ENCODE results near the gene EXOC3.

Gene EXOC3

DNA sequence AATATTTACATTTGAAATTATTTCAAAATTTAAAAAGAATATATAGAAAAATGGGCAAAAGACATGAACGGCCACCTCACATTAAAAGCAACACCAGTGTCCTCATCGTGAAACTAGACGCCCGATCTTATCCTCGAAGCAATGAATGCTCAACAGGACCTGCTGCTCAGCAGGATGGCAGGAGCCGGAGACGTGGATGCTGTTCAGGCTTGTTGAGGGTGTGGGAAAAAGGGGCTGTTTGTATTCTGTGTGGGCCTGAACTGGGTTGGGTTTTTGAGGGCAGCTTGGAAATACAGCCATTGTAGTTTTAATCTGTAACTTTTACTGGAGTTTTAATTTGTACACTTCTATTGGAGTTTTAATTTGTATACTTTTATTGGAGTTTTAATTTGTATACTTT is 20.3 kb downstream of the EXOC3 start:
- Mint-ChIP-seq H3K36me3 (peaks cover 30% of the 10 kb centered on the region), H3K4me3 (no peak overlapping the region), H3K27me3 (no peaks in the 10 kb centered on the region), H3K4me1 (ENCODE audit: low read depth) (peaks cover 58% of the 10 kb centered on the region), H3K9me3 (ENCODE audit: low read depth) (no peaks in the 10 kb centered on the region), H3K27ac (peak overlapping the region; percentile 94)

DNA sequence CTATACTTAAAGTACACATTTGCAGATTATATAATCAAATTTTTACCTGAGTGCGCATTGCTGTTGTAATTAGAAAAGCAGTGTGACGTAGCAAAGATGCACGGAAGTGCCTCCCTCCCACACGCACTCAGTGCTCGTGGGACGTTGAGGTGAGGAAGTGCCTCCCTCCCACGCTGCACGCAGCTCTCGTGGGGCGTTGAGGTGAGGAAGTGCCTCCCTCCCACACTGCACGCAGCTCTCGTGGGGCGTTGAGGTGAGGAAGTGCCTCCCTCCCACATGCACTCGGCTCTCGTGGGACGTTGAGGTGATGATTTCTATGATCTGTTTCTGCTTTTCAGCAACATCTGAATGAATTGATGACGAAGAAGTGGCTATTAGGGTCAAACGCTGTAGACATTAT is 21.0 kb downstream of the EXOC3 start:
- Mint-ChIP-seq H3K27ac (peak overlapping the region; percentile 94), H3K27me3 (no peaks in the 10 kb centered on the region), H3K4me1 (ENCODE audit: low read depth) (peaks cover 51% of the 10 kb centered on the region), H3K36me3 (peaks cover 24% of the 10 kb centered on the region), H3K4me3 (peak overlapping the region; percentile 77), H3K9me3 (ENCODE audit: low read depth) (no peaks in the 10 kb centered on the region)

DNA sequence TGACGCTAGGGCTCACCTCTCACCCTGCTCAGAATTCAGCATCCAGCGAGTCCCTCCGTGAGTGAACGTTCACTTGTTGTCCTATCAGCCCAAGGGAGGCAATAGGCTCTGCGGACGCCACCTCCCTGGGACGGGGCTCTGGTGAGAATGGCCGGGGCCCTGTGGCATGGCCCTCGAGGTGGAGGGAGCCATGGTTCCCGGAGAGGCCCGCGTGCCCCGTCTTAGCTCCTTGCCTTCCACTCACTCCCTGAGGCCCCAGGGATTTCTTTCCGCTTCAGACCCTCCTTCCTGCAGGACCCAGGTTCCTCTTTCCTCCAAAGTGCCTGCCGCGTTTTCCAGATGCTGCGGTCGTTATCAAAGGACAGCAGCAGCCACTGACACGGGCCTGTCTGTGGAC is 21.5 kb downstream of the EXOC3 start:
- H3K9me3 Mint-ChIP-seq (ENCODE audit: low read depth) = no peaks in the 10 kb centered on the region
- peak overlapping the region; percentile 77 for H3K4me3 Mint-ChIP-seq
- H3K27me3 Mint-ChIP-seq = no peaks in the 10 kb centered on the region
- H3K27ac Mint-ChIP-seq = peak overlapping the region; percentile 94
- peaks cover 46% of the 10 kb centered on the region for H3K4me1 Mint-ChIP-seq (ENCODE audit: low read depth)
- H3K36me3 Mint-ChIP-seq = peaks cover 20% of the 10 kb centered on the region

DNA sequence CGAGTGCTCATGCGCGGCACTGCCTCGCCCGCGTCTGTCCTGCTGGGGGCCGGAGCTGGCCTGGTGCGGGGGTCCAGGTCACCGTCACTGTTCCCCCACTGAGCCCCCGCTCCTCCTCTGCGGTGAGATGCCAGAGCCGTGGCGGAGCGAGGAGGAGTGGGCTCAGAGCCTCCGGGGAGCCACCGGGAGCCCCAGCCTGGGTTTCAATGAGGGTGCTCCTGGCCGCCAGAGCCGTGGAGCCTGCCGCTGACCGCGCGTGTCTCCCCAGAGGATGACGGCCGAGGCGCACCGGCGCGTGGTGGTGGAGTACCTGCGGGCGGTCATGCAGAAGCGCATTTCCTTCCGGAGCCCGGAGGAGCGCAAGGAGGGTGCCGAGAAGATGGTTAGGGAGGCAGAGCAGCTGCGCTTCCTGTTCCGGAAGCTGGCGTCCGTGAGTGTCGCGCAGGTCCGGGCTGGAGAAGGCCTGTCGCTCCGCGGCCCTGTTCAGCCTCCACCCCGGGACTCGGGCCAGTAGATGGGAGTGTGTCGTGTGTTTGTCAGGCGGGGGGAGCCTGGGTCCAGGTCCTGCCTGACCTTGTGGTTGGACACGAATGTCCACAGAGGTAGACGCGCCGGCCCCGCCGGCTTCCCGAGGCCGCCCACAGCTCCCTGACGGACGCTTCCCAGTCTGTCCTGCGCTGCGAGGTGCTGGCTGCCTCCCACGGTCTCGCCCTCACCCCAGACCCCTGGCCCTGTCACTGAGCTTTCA is 22.0 kb downstream of the EXOC3 start:
- H3K4me3 Mint-ChIP-seq = no peak overlapping the region
- peaks cover 43% of the 10 kb centered on the region for H3K4me1 Mint-ChIP-seq (ENCODE audit: low read depth)
- H3K36me3 Mint-ChIP-seq = peaks cover 16% of the 10 kb centered on the region
- no peaks in the 10 kb centered on the region for H3K27me3 Mint-ChIP-seq
- peak overlapping the region; percentile 94 for H3K27ac Mint-ChIP-seq
- no peaks in the 10 kb centered on the region for H3K9me3 Mint-ChIP-seq (ENCODE audit: low read depth)

DNA sequence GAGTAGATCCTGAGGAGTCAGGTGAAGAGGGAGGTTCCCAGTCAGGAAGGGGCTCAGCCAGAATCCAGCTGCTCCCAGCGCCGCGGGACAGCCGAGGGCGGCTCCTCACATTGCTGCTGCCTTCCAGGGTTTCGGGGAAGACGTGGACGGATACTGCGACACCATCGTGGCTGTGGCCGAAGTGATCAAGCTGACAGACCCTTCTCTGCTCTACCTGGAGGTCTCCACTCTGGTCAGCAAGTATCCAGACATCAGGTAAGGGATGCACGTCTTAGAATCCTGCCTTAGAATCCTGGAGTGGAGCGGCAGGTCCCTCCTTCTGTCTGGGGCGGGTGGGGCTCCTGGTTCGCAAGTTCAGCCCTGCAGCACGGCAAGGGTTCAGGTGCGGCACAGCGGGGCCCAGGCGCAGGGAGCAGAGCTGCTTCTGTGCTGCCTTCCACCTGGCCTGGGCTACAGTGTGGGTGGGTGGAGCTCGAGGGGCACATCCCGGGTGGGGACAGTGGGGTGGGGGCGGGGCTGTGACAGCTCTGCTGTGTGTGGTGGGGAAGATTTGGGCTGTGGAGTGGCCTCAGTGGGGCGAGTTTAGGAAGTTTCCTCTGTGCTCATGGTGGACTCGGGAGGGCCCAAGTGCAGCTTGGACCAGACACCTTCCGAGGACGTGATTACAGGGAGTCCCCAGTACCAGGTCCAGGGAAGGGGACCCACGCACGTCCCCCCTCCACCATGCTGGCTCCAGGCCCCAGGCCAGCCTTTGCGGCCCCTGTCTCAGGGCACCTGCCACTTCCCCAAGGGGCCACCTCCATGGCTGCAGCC is 22.8 kb downstream of the EXOC3 start:
- Mint-ChIP-seq H3K36me3 (peaks cover 16% of the 10 kb centered on the region), H3K27ac (no peak overlapping the region), H3K4me1 (ENCODE audit: low read depth) (peaks cover 43% of the 10 kb centered on the region), H3K9me3 (ENCODE audit: low read depth) (no peaks in the 10 kb centered on the region), H3K27me3 (no peaks in the 10 kb centered on the region), H3K4me3 (no peak overlapping the region)

DNA sequence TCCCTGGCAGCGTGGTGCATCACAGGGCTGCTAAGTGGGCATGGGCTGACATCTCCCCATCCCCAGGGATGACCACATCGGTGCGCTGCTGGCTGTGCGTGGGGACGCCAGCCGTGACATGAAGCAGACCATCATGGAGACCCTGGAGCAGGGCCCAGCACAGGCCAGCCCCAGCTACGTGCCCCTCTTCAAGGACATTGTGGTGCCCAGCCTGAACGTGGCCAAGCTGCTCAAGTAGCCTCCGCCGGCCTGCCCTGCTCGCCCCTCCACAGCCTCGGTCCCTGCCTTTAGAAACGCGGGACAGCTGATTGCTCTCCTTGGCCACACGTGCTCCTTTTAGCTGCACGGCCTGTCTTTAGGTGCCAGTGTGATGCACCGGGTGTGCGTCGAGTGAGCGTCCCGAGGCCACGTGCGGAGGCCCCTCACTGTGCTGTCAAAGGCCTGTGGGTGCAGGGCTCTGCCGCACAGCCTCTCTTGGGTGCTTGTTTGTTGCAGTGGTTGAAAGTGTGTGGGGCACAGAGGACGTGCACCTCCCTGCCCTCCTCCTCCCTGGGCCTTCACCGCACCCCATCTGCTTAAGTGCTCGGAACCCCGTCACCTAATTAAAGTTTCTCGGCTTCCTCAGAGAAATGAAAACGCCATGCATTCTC is 23.8 kb downstream of the EXOC3 start:
- Mint-ChIP-seq H3K9me3 (ENCODE audit: low read depth) (no peaks in the 10 kb centered on the region), H3K36me3 (peaks cover 17% of the 10 kb centered on the region), H3K27me3 (no peaks in the 10 kb centered on the region), H3K4me1 (ENCODE audit: low read depth) (peaks cover 48% of the 10 kb centered on the region), H3K4me3 (peak overlapping the region; percentile 20), H3K27ac (no peak overlapping the region)

DNA sequence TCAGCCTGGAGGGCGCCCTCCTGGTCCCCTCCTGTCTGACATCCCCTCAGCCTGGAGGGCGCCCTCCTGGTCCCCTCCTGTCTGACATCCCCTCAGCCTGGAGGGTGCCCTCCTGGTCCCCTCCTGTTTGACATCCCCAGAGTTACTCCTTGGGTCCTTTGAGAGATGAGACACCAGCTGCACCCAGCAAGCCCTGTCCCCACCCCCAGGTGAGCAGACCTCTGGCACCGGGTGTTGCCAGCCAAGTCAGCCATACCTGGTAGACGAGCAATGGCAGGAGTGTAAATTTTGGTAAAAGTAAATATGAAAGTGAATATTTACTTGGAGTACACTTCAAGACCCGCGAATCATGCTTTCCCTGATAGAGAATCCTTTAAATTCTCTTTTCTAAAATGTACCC is 25.4 kb downstream of the EXOC3 start:
- no peaks in the 10 kb centered on the region for H3K27me3 Mint-ChIP-seq
- H3K27ac Mint-ChIP-seq = no peak overlapping the region
- no peaks in the 10 kb centered on the region for H3K9me3 Mint-ChIP-seq (ENCODE audit: low read depth)
- peaks cover 37% of the 10 kb centered on the region for H3K4me1 Mint-ChIP-seq (ENCODE audit: low read depth)
- H3K4me3 Mint-ChIP-seq = no peak overlapping the region
- peaks cover 12% of the 10 kb centered on the region for H3K36me3 Mint-ChIP-seq

DNA sequence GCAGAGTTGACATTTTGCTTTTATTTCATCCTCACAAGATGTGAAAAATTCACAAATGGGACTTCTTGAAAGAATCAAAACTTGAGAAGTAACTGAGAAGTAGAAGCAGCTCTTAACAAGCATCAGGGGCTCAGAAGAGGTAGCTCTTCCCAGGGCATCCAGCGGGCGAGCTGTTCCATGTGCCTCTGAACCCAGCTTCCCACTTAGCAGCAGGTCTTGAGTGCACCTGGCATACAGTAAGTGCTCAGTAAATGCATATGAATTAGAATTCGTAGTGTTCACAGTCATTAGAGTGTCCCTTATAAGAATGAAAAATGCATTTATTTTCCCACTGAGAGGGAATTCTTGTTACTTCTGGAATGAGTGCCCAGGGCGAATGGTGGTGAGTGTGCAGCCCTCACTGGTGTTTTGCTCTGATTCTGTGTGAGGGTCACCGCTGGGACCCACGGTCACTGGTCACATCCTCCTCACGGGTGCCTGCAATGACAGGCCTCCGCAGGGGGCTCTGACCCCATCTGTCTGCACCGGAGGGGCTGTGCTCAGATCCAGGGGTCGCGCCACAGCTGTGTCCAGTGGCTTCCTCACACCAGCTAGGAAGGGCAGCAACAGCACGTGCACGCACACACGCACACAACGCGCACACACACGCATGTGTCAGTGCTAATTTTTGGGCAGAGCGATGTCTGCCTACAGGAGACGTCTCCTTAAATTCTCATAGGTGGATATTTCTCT is 26.9 kb downstream of the EXOC3 start:
- H3K27me3 Mint-ChIP-seq = no peaks in the 10 kb centered on the region
- peak overlapping the region; percentile 93 for H3K4me3 Mint-ChIP-seq
- peaks cover 7% of the 10 kb centered on the region for H3K36me3 Mint-ChIP-seq
- peaks cover 27% of the 10 kb centered on the region for H3K4me1 Mint-ChIP-seq (ENCODE audit: low read depth)
- H3K27ac Mint-ChIP-seq = peak overlapping the region; percentile 68
- H3K9me3 Mint-ChIP-seq (ENCODE audit: low read depth) = no peaks in the 10 kb centered on the region

DNA sequence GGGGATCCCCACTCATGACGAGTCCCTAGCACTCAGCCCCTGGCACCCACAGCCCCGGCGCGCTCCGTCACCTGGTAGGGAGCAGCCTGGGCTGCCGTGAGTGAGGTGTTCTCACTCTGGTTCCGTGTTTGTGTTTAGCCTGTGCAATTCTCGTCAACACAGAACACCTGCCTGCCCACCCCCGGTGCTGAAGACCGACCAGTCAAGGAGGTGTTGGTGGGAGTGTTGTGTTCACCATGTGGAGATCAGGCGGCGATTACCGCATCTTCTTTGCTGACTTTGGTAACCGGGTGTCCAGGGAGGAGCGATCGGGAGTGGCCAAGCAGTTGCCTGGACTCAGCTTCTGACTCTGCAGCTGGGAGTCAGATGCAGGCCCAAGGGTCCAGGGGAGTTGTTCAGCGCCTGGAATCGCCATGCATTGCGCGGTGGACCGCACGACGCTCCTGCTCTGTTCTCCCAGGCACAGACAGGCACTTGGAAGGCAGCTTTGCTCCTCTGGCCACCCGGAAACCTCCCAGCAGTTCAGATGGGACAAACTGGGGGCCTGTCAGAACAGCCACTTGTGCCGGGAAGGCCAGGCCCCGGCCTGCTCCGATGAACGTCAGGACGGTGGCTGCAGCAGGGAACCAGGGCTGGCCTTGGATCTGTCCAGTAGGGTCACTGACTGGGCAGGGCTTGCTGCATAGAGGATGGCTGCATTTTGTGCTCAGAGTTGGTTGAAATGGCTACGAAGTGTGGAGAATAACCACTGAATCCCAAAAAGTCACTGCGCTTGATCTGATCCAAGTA is 28.2 kb downstream of the EXOC3 start:
- Mint-ChIP-seq H3K9me3 (ENCODE audit: low read depth) (no peaks in the 10 kb centered on the region), H3K27ac (peak overlapping the region; percentile 93)

DNA sequence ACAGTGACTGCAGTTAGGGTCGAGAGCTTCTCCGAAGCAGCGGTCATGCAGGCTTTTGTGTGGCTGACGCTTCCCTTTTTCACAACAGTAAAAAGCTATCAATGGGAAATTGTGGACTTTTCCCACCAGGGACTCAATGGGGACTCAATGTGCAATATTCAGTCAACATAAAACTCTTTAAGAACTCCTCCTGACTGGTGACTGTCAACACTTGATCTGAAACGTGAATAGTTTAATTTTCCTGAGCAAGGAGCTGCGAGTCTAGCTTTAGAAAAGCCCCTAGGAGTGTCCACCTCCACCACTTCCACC is 28.7 kb downstream of the EXOC3 start:
- Mint-ChIP-seq H3K9me3 (ENCODE audit: low read depth) (no peaks in the 10 kb centered on the region), H3K4me3 (peak overlapping the region; percentile 93), H3K27me3 (no peaks in the 10 kb centered on the region), H3K27ac (peak overlapping the region; percentile 93), H3K4me1 (ENCODE audit: low read depth) (peaks cover 24% of the 10 kb centered on the region), H3K36me3 (peaks cover 7% of the 10 kb centered on the region)

More for the DNA sequence above, 28.2 kb downstream of the EXOC3 start:
- H3K4me1 Mint-ChIP-seq (ENCODE audit: low read depth) = peaks cover 25% of the 10 kb centered on the region
- H3K4me3 Mint-ChIP-seq = peak overlapping the region; percentile 93
- H3K27me3 Mint-ChIP-seq = no peaks in the 10 kb centered on the region
- peaks cover 7% of the 10 kb centered on the region for H3K36me3 Mint-ChIP-seq

DNA sequence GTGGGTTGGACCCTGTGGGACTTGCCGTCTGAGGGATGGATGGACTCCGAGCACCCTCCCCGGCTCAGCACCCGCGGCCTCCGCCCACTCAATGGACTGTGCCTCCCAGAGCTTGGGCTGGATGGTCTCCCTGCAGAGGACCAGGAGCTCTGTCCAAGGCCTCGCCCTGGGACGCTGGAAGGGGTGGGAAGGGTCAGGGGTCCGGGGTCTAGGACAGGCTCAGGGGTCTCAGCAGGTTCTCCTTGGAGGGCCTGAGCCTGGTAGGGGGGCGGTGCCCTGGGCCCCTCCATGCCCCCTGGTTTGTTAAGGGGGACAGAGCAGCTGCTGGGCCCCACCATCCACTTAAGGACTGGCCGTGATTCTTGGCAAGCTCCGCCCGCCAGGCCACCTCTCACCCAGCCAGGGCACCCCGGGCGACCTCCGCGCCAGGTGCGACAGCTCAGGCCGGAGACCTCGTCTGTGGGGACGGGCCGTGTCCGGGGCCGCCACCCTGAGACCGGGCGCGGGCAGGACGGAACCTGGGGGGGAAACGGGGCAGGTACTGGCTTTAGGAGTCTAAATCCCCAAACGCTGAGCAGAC is 29.2 kb downstream of the EXOC3 start:
- Mint-ChIP-seq H3K4me3 (peak overlapping the region; percentile 93), H3K36me3 (peaks cover 7% of the 10 kb centered on the region), H3K4me1 (ENCODE audit: low read depth) (peaks cover 23% of the 10 kb centered on the region), H3K9me3 (ENCODE audit: low read depth) (no peaks in the 10 kb centered on the region), H3K27me3 (no peaks in the 10 kb centered on the region), H3K27ac (peak overlapping the region; percentile 93)

DNA sequence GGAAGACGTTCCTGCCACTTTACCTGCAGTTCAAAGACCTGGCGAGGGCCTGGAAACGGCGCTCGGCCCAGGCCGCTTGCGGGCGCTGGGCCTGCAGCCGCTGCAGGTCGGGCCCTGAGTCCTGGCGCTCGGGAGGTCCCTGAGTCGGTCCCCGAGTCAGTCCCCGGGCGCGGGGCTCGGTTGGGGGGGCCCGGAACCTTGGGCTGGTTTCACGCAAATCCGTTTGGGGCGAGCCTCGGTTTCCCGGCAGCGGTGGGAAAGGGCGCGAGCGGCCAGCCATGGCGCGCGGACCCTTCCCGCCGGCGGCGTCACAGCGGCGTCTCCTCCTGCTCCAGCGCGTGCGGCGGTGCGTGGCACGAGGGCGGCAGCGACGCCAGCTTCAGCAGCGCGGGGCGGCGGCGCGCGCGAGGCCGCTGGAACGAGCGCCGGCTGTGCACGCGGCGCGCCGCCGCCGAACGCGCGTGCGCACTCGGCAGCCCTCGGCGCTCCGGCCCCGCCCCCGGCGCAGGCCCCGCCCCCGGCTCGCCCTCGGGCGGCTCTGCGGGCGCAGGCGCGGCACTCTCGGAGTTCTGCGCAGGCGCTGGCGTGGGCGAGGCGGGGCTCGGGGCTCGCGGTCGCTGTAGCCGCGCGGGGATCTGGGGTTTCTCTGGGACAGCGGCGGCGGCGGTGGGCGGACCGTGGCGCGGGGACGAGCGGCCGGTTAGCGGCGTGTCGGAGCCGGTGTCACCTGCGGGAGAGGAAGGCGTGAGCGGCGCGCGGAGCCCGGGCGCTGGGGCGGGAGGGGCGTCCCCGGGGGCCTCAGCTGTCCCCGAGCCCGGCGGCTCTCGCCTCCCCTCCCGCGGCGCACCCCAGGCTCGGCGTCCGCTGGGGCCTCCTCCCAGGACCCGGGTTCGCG is 29.9 kb downstream of the EXOC3 start:
- peaks cover 23% of the 10 kb centered on the region for H3K4me1 Mint-ChIP-seq (ENCODE audit: low read depth)
- H3K27ac Mint-ChIP-seq = peak overlapping the region; percentile 93
- peaks cover 7% of the 10 kb centered on the region for H3K36me3 Mint-ChIP-seq
- H3K9me3 Mint-ChIP-seq (ENCODE audit: low read depth) = no peaks in the 10 kb centered on the region
- peak overlapping the region; percentile 93 for H3K4me3 Mint-ChIP-seq
- H3K27me3 Mint-ChIP-seq = peaks cover 3% of the 10 kb centered on the region

DNA sequence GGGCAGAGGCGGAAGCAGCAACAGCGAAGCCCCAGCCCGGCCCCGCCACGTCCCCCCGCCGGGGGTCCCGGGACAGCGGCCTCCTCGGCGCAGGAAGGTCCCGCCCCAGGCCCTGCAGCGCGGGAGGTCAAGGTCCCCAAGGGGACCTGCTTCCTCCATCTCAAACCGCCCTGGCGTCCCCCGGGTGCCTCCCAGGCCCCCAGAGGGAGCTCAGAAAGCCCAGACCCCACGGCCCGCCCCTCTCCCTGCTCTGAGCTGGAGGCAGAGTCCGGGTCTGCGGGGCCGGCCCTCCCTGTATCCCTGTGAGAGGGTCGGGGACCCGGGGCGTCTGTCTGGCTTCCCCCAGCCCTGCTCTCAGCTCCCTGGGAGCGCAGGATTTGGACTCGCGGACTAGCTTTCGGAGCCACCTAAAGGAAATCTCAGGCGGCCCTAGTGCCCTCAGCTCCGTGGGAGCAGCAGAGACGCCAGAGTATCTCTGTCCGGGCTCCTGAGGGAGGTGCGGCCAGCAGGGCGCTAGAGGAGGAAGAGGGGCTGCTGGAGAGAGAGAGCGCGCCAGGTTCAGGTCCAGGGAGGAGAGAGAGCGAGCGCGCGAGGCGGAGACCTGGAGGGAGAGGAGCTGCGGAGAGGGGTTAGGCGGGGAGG is 30.7 kb downstream of the EXOC3 start:
- Mint-ChIP-seq H3K9me3 (ENCODE audit: low read depth) (no peaks in the 10 kb centered on the region), H3K4me1 (ENCODE audit: low read depth) (peaks cover 23% of the 10 kb centered on the region), H3K4me3 (peak overlapping the region; percentile 91), H3K27ac (no peak overlapping the region), H3K27me3 (peaks cover 3% of the 10 kb centered on the region), H3K36me3 (peaks cover 7% of the 10 kb centered on the region)
